Liver (tissue), 9 donors: ENCODE data around the gene CCDC97. TPM values are rescaled to one million over a fixed set of nuclear protein-coding genes. Genes with fewer than 3 reads are reported as not detected.

Source experiments
- DNase-seq: peaks from one replicate; pipeline ENCODE4 v3.0.0-alpha.2; 2017; ENCODE audit warnings: low spot score
- H3K27ac ChIP-seq, 2 donors: one replicate each; pipeline ENCODE4 v1.7.0; 2013; ENCODE audit warnings: inconsistent platforms in 2 of 2, low read length in 2 of 2, control low read depth in 1 of 2, low read depth in 1 of 2, mild to moderate bottlenecking in 1 of 2
- H3K27me3 ChIP-seq, 4 donors: one replicate each; pipeline versions ENCODE4 v1.6.1 to v1.7.0; 2013; ENCODE audit warnings: low read length in 3 of 4, inconsistent platforms in 1 of 4, mild to moderate bottlenecking in 1 of 4, moderate library complexity in 1 of 4; ENCODE audit not compliant: control insufficient read depth in 4 of 4, insufficient read depth in 4 of 4
- H3K36me3 ChIP-seq, 4 donors: one replicate each; pipeline versions ENCODE4 v1.6.1 to v1.7.0; 2013; ENCODE audit warnings: low read length in 3 of 4, mild to moderate bottlenecking in 3 of 4, low read depth in 1 of 4, moderate library complexity in 1 of 4; ENCODE audit not compliant: control insufficient read depth in 4 of 4, insufficient read depth in 3 of 4
- H3K4me1 ChIP-seq, 4 donors: one replicate each; pipeline versions ENCODE4 v1.6.1 to v1.7.0; 2013; ENCODE audit warnings: low read length in 3 of 4, mild to moderate bottlenecking in 3 of 4, moderate library complexity in 1 of 4; ENCODE audit not compliant: control insufficient read depth in 4 of 4, insufficient read depth in 4 of 4
- H3K4me3 ChIP-seq, 3 donors: one replicate each; pipeline versions ENCODE4 v1.6.1 to v1.7.0; 2013; ENCODE audit warnings: low read length in 3 of 3, control low read depth in 1 of 3, low read depth in 1 of 3, mild to moderate bottlenecking in 1 of 3
- H3K9ac ChIP-seq, 2 donors: one replicate each; pipeline ENCODE4 v1.7.0; 2013; ENCODE audit warnings: low read length in 2 of 2, mild to moderate bottlenecking in 2 of 2, moderate library complexity in 2 of 2, control low read depth in 1 of 2, low read depth in 1 of 2
- H3K9me3 ChIP-seq, 4 donors: one replicate each; pipeline versions ENCODE4 v1.6.1 to v1.7.0; 2013; ENCODE audit warnings: low read length in 3 of 4; ENCODE audit not compliant: control insufficient read depth in 4 of 4
- CTCF ChIP-seq: fragments of 150-350 bp; IDR thresholded peaks from 2 replicates; pipeline ENCODE4 v1.5.1; 2017; ENCODE audit warnings: improper control_type of control experiment, low read depth, low read length; ENCODE audit not compliant: missing input control
- EGR1 ChIP-seq, 2 donors: IDR thresholded peaks; 2 replicates each; pipeline ENCODE4 v1.6.1; 2016 to 2018; ENCODE audit warnings: antibody characterized with exemption in 2 of 2, low read depth in 2 of 2
- FOXA1 ChIP-seq: IDR thresholded peaks from 2 replicates; pipeline ENCODE4 v1.6.1; 2016; ENCODE audit warnings: antibody characterized with exemption
- FOXA2 ChIP-seq: IDR thresholded peaks from 2 replicates; pipeline ENCODE4 v1.6.1; 2016; ENCODE audit warnings: antibody characterized with exemption
- GABPA ChIP-seq, 2 donors: IDR thresholded peaks in 1 of 2; conservative IDR thresholded peaks in 1 of 2; 2 replicates each; pipeline ENCODE4 v1.6.1; 2016; ENCODE audit warnings: antibody characterized with exemption in 2 of 2, mild to moderate bottlenecking in 1 of 2, moderate library complexity in 1 of 2
- HNF4A ChIP-seq, 2 donors: conservative IDR thresholded peaks; 2 replicates each; pipeline ENCODE4 v1.6.1; 2016; ENCODE audit warnings: antibody characterized with exemption in 2 of 2, mild to moderate bottlenecking in 2 of 2
- HNF4G ChIP-seq: IDR thresholded peaks from 2 replicates; pipeline ENCODE4 v1.6.1; 2016; ENCODE audit warnings: antibody characterized with exemption
- JUND ChIP-seq, 2 donors: IDR thresholded peaks; 2 replicates each; pipeline ENCODE4 v1.6.1; 2016; ENCODE audit warnings: antibody characterized with exemption in 2 of 2
- NR2F2 ChIP-seq: IDR thresholded peaks from 2 replicates; pipeline ENCODE4 v1.6.1; 2016; ENCODE audit warnings: antibody characterized with exemption
- RAD21 ChIP-seq, 2 donors: IDR thresholded peaks; 2 replicates each; pipeline ENCODE4 v1.6.1; 2016; ENCODE audit warnings: antibody characterized with exemption in 2 of 2, mild to moderate bottlenecking in 2 of 2
- REST ChIP-seq: IDR thresholded peaks from 2 replicates; pipeline ENCODE4 v1.6.1; 2016; ENCODE audit warnings: antibody characterized with exemption, mild to moderate bottlenecking
- RXRA ChIP-seq, 2 donors: IDR thresholded peaks; 2 replicates each; pipeline ENCODE4 v1.6.1; 2017 to 2018; ENCODE audit warnings: antibody characterized with exemption in 2 of 2, mild to moderate bottlenecking in 1 of 2
- SP1 ChIP-seq: IDR thresholded peaks from 2 replicates; pipeline ENCODE4 v1.6.1; 2018; ENCODE audit warnings: antibody characterized with exemption, mild to moderate bottlenecking
- TAF1 ChIP-seq: conservative IDR thresholded peaks from 2 replicates; pipeline ENCODE4 v1.6.1; 2016; ENCODE audit warnings: antibody characterized with exemption, mild to moderate bottlenecking
- YY1 ChIP-seq: IDR thresholded peaks from 2 replicates; pipeline ENCODE4 v1.6.1; 2016; ENCODE audit warnings: antibody characterized with exemption, mild to moderate bottlenecking
- WGBS: extraction: QIAGEN DNeasy Blood & Tissue Kit; methylation state at CpG from one replicate; pipeline ENCODE4 v1.1.7; 2013; 5-methylcytosine and 5-hydroxymethylcytosine counted together
- polyA plus RNA-seq, 2 donors: library from polyadenylated mRNA; stranded (reverse) in 1 of 2; unstranded in 1 of 2; fragments of 200-250 nt in 1 of 2; fragments of >200 nt in 1 of 2; fragmentation: Nextera tagmentation in 1 of 2; extraction: Ambion mirVana in 1 of 2; gene quantifications; one replicate each; pipeline versions ENCODE4 v1.2.1 to v1.2.3, GENCODE V29; 2013 to 2015
- total RNA-seq, 2 donors: library from RNA; depleted of rRNA; stranded (reverse); fragments of >200 nt; gene quantifications; one replicate each; pipeline ENCODE4 v1.2.3, GENCODE V29; 2014
- TF ChIP-seq, protein P1 (sequence below): IDR thresholded peaks from 2 replicates; pipeline ENCODE4 v1.6.1; 2016; ENCODE audit warnings: antibody characterized with exemption
- TF ChIP-seq, protein P2 (sequence below): IDR thresholded peaks from 2 replicates; pipeline ENCODE4 v1.6.1; 2016; ENCODE audit warnings: antibody characterized with exemption
- donor health status: healthy.
- donor health status: healthy.
- donor health status: healthy.
- donor health status: healthy.
- donor health status: healthy.

CCDC97 gene
- total and polyA plus RNA-seq, 4 donors, result 3.8 to 5.7 (median 5.3) TPM

- H3K27ac ChIP-seq, result no peak overlapping the region
- peaks cover 0 to 31% (median 19%) of the 10 kb centered on the region in 4 donors for H3K4me1 ChIP-seq
Observed at GRCh38 chr19:41355802-41356201, 45.8 kb downstream of the CCDC97 start.

DNA sequence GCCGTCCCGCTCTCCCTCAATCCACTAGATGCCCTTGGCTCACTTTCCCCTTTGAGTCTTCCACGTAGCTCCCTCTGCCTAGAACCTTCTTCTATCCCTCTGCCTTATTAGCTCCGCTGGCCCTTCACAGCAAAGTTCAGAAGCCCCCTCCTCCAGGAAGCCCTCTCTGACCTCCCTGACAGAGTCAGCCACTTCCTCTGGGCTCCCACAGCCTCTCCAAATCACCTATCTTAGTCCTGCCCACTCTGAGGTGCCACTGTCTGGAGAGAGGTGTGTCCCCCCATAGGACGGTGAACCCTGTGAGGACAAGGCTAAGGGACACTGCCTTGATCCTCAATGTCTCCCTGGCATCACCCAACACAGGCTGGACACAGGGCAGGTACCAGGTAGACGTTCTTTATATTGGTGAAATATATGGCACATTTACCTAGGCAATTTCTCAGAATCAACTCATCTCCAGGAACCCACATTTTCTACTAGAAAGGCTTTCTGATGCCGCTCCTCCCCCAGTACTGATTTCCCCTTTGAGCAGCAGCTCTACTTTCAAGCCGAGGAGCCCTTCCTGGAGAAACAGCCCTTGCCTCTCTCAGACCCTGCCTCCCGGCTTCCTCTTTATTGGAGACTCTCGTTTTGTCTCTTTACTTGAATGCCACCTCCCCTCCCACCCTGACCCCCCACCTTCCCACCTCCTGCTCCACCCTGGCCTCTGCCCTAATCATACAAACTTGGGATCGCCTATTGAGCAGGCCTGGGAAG, 47.2 kb downstream of the CCDC97 start:
- WGBS, result 85% methylated on average over 11 of the region's 11 CpGs
- Histone ChIP-seq H3K27me3 (no peaks in the 10 kb centered on the region), H3K9me3 (no peaks in the 10 kb centered on the region), H3K27ac (no peak overlapping the region), H3K4me3 (no peak overlapping the region), H3K36me3 (no peaks in the 10 kb centered on the region), H3K4me1 (peaks cover 0 to 19% (median 11%) of the 10 kb centered on the region in 4 donors), H3K9ac (no peak overlapping the region)
- DNase-seq, result no peak
- TF ChIP-seq, protein P1, sequence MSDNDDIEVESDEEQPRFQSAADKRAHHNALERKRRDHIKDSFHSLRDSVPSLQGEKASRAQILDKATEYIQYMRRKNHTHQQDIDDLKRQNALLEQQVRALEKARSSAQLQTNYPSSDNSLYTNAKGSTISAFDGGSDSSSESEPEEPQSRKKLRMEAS, result no peak
- no peak for TF ChIP-seq CTCF
- no peak for TF ChIP-seq YY1
- no peak for TF ChIP-seq FOXA2
- no peak for TF ChIP-seq REST
- TF ChIP-seq RAD21 (IDR thresholded peaks at IDR 0.05), result no peak
- no peak for TF ChIP-seq SP1
- no peak for TF ChIP-seq NR2F2
- no peak for TF ChIP-seq EGR1 (IDR thresholded peaks at IDR 0.05; ENCODE audit: low read depth in 2 of 2)
- no peak for TF ChIP-seq HNF4G
- TF ChIP-seq, protein P2, sequence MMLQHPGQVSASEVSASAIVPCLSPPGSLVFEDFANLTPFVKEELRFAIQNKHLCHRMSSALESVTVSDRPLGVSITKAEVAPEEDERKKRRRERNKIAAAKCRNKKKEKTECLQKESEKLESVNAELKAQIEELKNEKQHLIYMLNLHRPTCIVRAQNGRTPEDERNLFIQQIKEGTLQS, result no peak
- no peak for TF ChIP-seq HNF4A (conservative IDR thresholded peaks at IDR 0.05)
- TF ChIP-seq TAF1, result no peak
- no peak for TF ChIP-seq RXRA (IDR thresholded peaks at IDR 0.05)
- TF ChIP-seq GABPA (IDR thresholded peaks at IDR 0.05 in 1 of 2, conservative IDR thresholded peaks at IDR 0.05 in 1 of 2), result no peak
- TF ChIP-seq FOXA1, result no peak
- no peak for TF ChIP-seq JUND (IDR thresholded peaks at IDR 0.05)

More at GRCh38 chr19:41355802-41356201, 45.8 kb downstream of the CCDC97 start:
- Histone ChIP-seq H3K36me3 (no peaks in the 10 kb centered on the region), H3K4me3 (no peak overlapping the region), H3K9ac (no peak overlapping the region), H3K27me3 (no peaks in the 10 kb centered on the region), H3K9me3 (no peaks in the 10 kb centered on the region)
- WGBS, result 79% methylated on average over 3 of the region's 3 CpGs
- DNase-seq, result no peak
- TF ChIP-seq RAD21 (IDR thresholded peaks at IDR 0.05), result no peak
- no peak for TF ChIP-seq REST
- TF ChIP-seq FOXA2, result no peak
- no peak for TF ChIP-seq FOXA1
- no peak for TF ChIP-seq GABPA (IDR thresholded peaks at IDR 0.05 in 1 of 2, conservative IDR thresholded peaks at IDR 0.05 in 1 of 2)
- TF ChIP-seq RXRA (IDR thresholded peaks at IDR 0.05), result no peak
